Lower leg skin (tissue), 4 donors: ENCODE results near the gene ARRB2. TPM values are rescaled to one million over a fixed set of nuclear protein-coding genes. Genes with fewer than 3 reads are reported as not detected.

Source experiments
- DNase-seq, 2 donors: peaks; one replicate each; pipeline ENCODE4 v3.0.0-alpha.2; 2019; ENCODE audit warnings: low spot score in 2 of 2
- H3K4me3 ChIP-seq: fragments of 200-600 bp; sonication (generic); 2 replicates; pipeline ENCODE4 v1.5.1; 2017; ENCODE audit warnings: mild to moderate bottlenecking, low read depth; ENCODE audit not compliant: poor library complexity, severe bottlenecking
- CTCF ChIP-seq, 3 donors: fragments of 450-650 bp; IDR thresholded peaks; one replicate each; pipeline ENCODE4 v1.5.1; 2016; ENCODE audit warnings: antibody characterized with exemption in 3 of 3, mild to moderate bottlenecking in 3 of 3, moderate library complexity in 2 of 3
- POLR2A ChIP-seq, 2 donors: fragments of 450-650 bp; IDR thresholded peaks; one replicate each; pipeline ENCODE4 v1.6.1; 2016 to 2017; ENCODE audit warnings: antibody characterized with exemption in 2 of 2, mild to moderate bottlenecking in 1 of 2, moderate library complexity in 1 of 2
- WGBS, 2 donors: methylation state at CpG; one replicate each; pipeline ENCODE4 v1.1.5; 2018; 5-methylcytosine and 5-hydroxymethylcytosine counted together
- intact Hi-C: fragments of 100-400 bp; cut with DNase I; formaldehyde crosslinking; loops from one replicate; pipeline ENCODE4 v1.15.0; 2023; ENCODE audit warnings: low total_unique reads
- total RNA-seq, 4 donors: library from RNA; depleted of rRNA; stranded (reverse); fragments of >200 nt; gene quantifications; one replicate each; pipeline ENCODE4 v1.1.0, GENCODE V29; 2016

The ARRB2 gene
- total RNA-seq, 4 donors from 2014 or later: 8.5 to 16.4 (median 11.8) TPM

GRCh38 chr17:4724650-4725049, 14.2 kb downstream of the ARRB2 start:
- WGBS, 2 donors: 89 to 90% methylated on average over 5 of the region's 5 CpGs
- TF ChIP-seq POLR2A (IDR thresholded peaks at IDR 0.05) (no peak), CTCF (IDR thresholded peaks at IDR 0.05) (no peak)
- no peak overlapping the region for H3K4me3 ChIP-seq
- no peak for DNase-seq
- intact Hi-C loops: no loop called here

- intact Hi-C loops: no loop called here
- TF ChIP-seq CTCF (IDR thresholded peaks at IDR 0.05): no peak
- no peak for TF ChIP-seq POLR2A (IDR thresholded peaks at IDR 0.05)
- no peak overlapping the region for H3K4me3 ChIP-seq
- 77 to 86% methylated on average over 9 of the region's 9 CpGs for WGBS, 2 donors
- DNase-seq: no peak
Measured at GRCh38 chr17:4725646-4726310, 15.3 kb downstream of the ARRB2 start.

- TF ChIP-seq POLR2A (IDR thresholded peaks at IDR 0.05) (no peak), CTCF (IDR thresholded peaks at IDR 0.05) (no peak)
- intact Hi-C loops: no loop called here
- H3K4me3 ChIP-seq: no peak overlapping the region
- no peak for DNase-seq
- WGBS, 2 donors: 47 to 50% methylated on average over 3 of the region's 3 CpGs
Measured at GRCh38 chr17:4728124-4728523, 17.7 kb downstream of the ARRB2 start.

- 86 to 89% methylated on average over 6 of the region's 6 CpGs for WGBS, 2 donors
- no peak for DNase-seq
- TF ChIP-seq POLR2A (IDR thresholded peaks at IDR 0.05) (no peak), CTCF (IDR thresholded peaks at IDR 0.05) (no peak)
- intact Hi-C loops: loop anchor here (5.0 kb wide), 1 partner anchor 154 kb away; no protein-coding TSS in a partner anchor
- H3K4me3 ChIP-seq: no peak overlapping the region
Measured at GRCh38 chr17:4733073-4733531, 22.7 kb downstream of the ARRB2 start.

GRCh38 chr17:4734857-4735475, 24.5 kb downstream of the ARRB2 start:
- H3K4me3 ChIP-seq: no peak overlapping the region
- no peak for TF ChIP-seq CTCF (IDR thresholded peaks at IDR 0.05)
- TF ChIP-seq POLR2A (IDR thresholded peaks at IDR 0.05): no peak
- intact Hi-C loops: loop anchor here (5.0 kb wide), 2 partner anchors 52 to 152 kb away; partner anchors contain the start of genes GLTPD2 and VMO1
- WGBS, 2 donors: 85 to 90% methylated on average over 8 of the region's 8 CpGs
- DNase-seq: no peak
